Sigmoid colon (tissue), 3 donors: ENCODE results near the gene OR13A1.
"Not testable (repeated sequence)": the region's sequence is repeated elsewhere in the genome, so short reads cannot be mapped to it uniquely, and the experiment has no call there.

Source experiments
- CTCF ChIP-seq, 4 experiments: fragments of 450-650 bp in 3 of 4; fragments of 200-600 bp in 1 of 4; IDR thresholded peaks; one replicate each; pipeline ENCODE4 v1.5.1; 2016 to 2019; ENCODE audit warnings: antibody characterized with exemption in 4 of 4, mild to moderate bottlenecking in 3 of 4, moderate library complexity in 2 of 4
- POLR2A ChIP-seq, 2 donors: fragments of 450-650 bp; IDR thresholded peaks; one replicate each; pipeline ENCODE4 v1.6.1; 2016; ENCODE audit warnings: antibody characterized with exemption in 2 of 2, mild to moderate bottlenecking in 2 of 2, moderate library complexity in 2 of 2

GRCh38 chr10:45348196-45348765 lies 32.9 kb upstream of the OR13A1 start:
- not testable (repeated sequence) for TF ChIP-seq POLR2A, CTCF (IDR thresholded peaks at IDR 0.05)
